GM12878 (cell line): ENCODE results near the gene RYR2. TPM values are rescaled to one million over a fixed set of nuclear protein-coding genes. Genes with fewer than 3 reads are reported as not detected.

Experiments
- ATAC-seq: fragments of 200-7000 bp; cut with Tn5 transposase; 3 replicates; pipeline ENCODE4 v1.9.1; 2020; ENCODE audit warnings: mild to moderate bottlenecking, moderate library complexity
- BruUV-seq: library from RNA; stranded (reverse); fragments of 400-500 nt; replicated peaks from 2 replicates; lab custom pipeline; 2021; lab: Mats Ljungman, UMichigan
- CTCF ChIA-PET: fragments of 300-600 bp; sonication (Branson Sonifier 250); formaldehyde crosslinking; extraction: SDS; loops from one replicate; lab custom pipeline; 2021; ENCODE audit warnings: inconsistent platforms; lab: Yijun Ruan, JAX
- POLR2A ChIA-PET: fragments of 350-600 bp; formaldehyde crosslinking; extraction: SDS; loops from one replicate; lab custom pipeline; 2021; ENCODE audit warnings: inconsistent platforms; lab: Charles Lee
- RAD21 ChIA-PET: fragments of 300-600 bp; sonication (Branson Sonifier 250); formaldehyde crosslinking; loops from one replicate; lab custom pipeline; 2023; ENCODE audit warnings: antibody characterized with exemption; ENCODE audit not compliant: unreplicated experiment; lab: Charles Lee
- SMC1A ChIA-PET: fragments of 300-600 bp; sonication (Branson Sonifier 250); formaldehyde crosslinking; loops from one replicate; lab custom pipeline; 2023; ENCODE audit not compliant: unreplicated experiment, uncharacterized antibody; lab: Charles Lee
- DNase-seq: peaks from one replicate; pipeline ENCODE4 v3.0.0-alpha.2; 2011; ENCODE audit warnings: low read depth, low spot score
- FAIRE-seq: peaks from 3 replicates; lab custom pipeline; 2011; peaks lifted over from hg19 to GRCh38; lab: Jason Lieb, UNC
- H2AFZ ChIP-seq: 2 replicates; pipeline ENCODE4 v1.6.0; 2011; ENCODE audit warnings: low read depth, low read length, control low read depth; ENCODE audit not compliant: control insufficient read depth
- H3K27ac ChIP-seq: 2 replicates; pipeline ENCODE4 v1.5.1; 2011; ENCODE audit warnings: control low read depth; ENCODE audit not compliant: control insufficient read depth, insufficient read depth
- H3K27me3 ChIP-seq, 2 experiments: replicated peaks in 1 of 2; 2 replicates each; pipeline versions ENCODE4 v1.6.0 to v1.6.1; 2011; ENCODE audit warnings: low read length in 1 of 2; ENCODE audit not compliant: control insufficient read depth in 2 of 2, insufficient read depth in 2 of 2
- H3K36me3 ChIP-seq, 2 experiments: 2 replicates each; pipeline ENCODE4 v1.5.1; 2011; ENCODE audit warnings: low read length in 1 of 2; ENCODE audit not compliant: control insufficient read depth in 2 of 2, insufficient read depth in 2 of 2
- H3K4me1 ChIP-seq: 2 replicates; pipeline ENCODE4 v1.6.1; 2011; ENCODE audit warnings: mild to moderate bottlenecking, low read length, moderate library complexity, mixed read lengths; ENCODE audit not compliant: control insufficient read depth, insufficient read depth
- H3K4me2 ChIP-seq: 2 replicates; pipeline ENCODE4 v1.6.0; 2011; ENCODE audit warnings: control low read depth; ENCODE audit not compliant: control insufficient read depth, insufficient read depth
- H3K4me3 ChIP-seq: fragments of 200-600 bp; sonication (generic); 2 replicates; pipeline ENCODE4 v1.5.1; 2016
- H3K79me2 ChIP-seq: 2 replicates; pipeline ENCODE4 v1.6.0; 2011; ENCODE audit warnings: low read length; ENCODE audit not compliant: control insufficient read depth, insufficient read depth
- H3K9ac ChIP-seq: 2 replicates; pipeline ENCODE4 v1.8.0; 2011; ENCODE audit warnings: low read length, control low read depth, mixed read lengths; ENCODE audit not compliant: control insufficient read depth, insufficient read depth
- H3K9me3 ChIP-seq: replicated peaks from 3 replicates; pipeline ENCODE4 v1.5.1; 2011; ENCODE audit warnings: mild to moderate bottlenecking, low read length; ENCODE audit not compliant: control insufficient read depth, insufficient read depth
- H4K20me1 ChIP-seq: 2 replicates; pipeline ENCODE4 v1.6.0; 2011; ENCODE audit not compliant: control insufficient read depth, insufficient read depth
- CEBPB ChIP-seq, 2 experiments: fragments of 150-350 bp in 1 of 2; IDR thresholded peaks; 2 replicates each; pipeline ENCODE4 v1.6.1; 2012 to 2014; ENCODE audit warnings: low read depth in 2 of 2, low read length in 2 of 2, borderline replicate concordance in 1 of 2, inconsistent platforms in 1 of 2
- EED ChIP-seq: sonication (generic); IDR thresholded peaks from 2 replicates; pipeline ENCODE4 v1.6.1; 2016; ENCODE audit warnings: antibody characterized with exemption, low read depth
- MTA2 ChIP-seq: fragments of 450-650 bp; IDR thresholded peaks from 2 replicates; pipeline ENCODE4 v1.6.1; 2016; ENCODE audit warnings: low read depth, mild to moderate bottlenecking, moderate library complexity
- NFYA ChIP-seq: IDR thresholded peaks from 2 replicates; pipeline ENCODE4 v1.6.1; 2011; ENCODE audit warnings: low read depth, mild to moderate bottlenecking, low read length, improper control_type of control experiment, borderline replicate concordance
- NKRF ChIP-seq: fragments of 450-650 bp; conservative IDR thresholded peaks from 2 replicates; pipeline ENCODE4 v1.6.1; 2017; ENCODE audit warnings: mild to moderate bottlenecking, moderate library complexity
- PAX8 ChIP-seq: fragments of 450-650 bp; IDR thresholded peaks from 2 replicates; pipeline ENCODE4 v1.6.1; 2017; ENCODE audit warnings: mild to moderate bottlenecking, moderate library complexity
- POU2F2 ChIP-seq: IDR thresholded peaks from 3 replicates; pipeline ENCODE4 v1.6.1; 2011; ENCODE audit warnings: low read depth, mild to moderate bottlenecking, low read length, borderline replicate concordance
- SKIL ChIP-seq: fragments of 450-650 bp; IDR thresholded peaks from 2 replicates; pipeline ENCODE4 v1.6.1; 2017; ENCODE audit warnings: mild to moderate bottlenecking, low read depth, inconsistent platforms; ENCODE audit not compliant: poor library complexity, severe bottlenecking
- SREBF1 ChIP-seq: IDR thresholded peaks from 2 replicates; pipeline ENCODE4 v1.6.1; 2012; ENCODE audit warnings: mild to moderate bottlenecking, low read length
- STAT3 ChIP-seq: IDR thresholded peaks from 2 replicates; pipeline ENCODE4 v1.6.1; 2011; ENCODE audit warnings: low read depth, low read length, improper control_type of control experiment
- ZBTB33 ChIP-seq: fragments of 450-650 bp; IDR thresholded peaks from 2 replicates; pipeline ENCODE4 v1.6.1; 2017; ENCODE audit warnings: mild to moderate bottlenecking
- WGBS: methylation state at CpG from one replicate; pipeline ENCODE4 v1.1.6; 2016; ENCODE audit warnings: low lambda C conversion rate; ENCODE audit not compliant: insufficient replicate concordance, insufficient coverage; ENCODE audit errors: missing lambda C conversion rate; 5-methylcytosine and 5-hydroxymethylcytosine counted together
- in situ Hi-C: fragments of 300-500 bp; cut with MboI; formaldehyde crosslinking; loops from 9 replicates; pipeline ENCODE4 v1.14.3; 2018; ENCODE audit warnings: mixed read lengths
- intact Hi-C: fragments of 100-400 bp; cut with micrococcal nuclease; formaldehyde crosslinking; loops from one replicate; pipeline ENCODE4 v1.14.2; 2022; ENCODE audit not compliant: unreplicated experiment
- polyA plus RNA-seq, 11 experiments: library from polyadenylated mRNA; depleted of rRNA in 4 of 11; unstranded in 6 of 11; stranded (reverse) in 5 of 11; fragments of >200 nt; fragmentation: Nextera tagmentation in 4 of 11; fragmentation: Illumina TruSeq in 1 of 11; extraction: Ambion mirVana in 4 of 11; extraction: Trizol in 1 of 11; gene quantifications; 1 replicate in 1 of 11; 2 replicates in 10 of 11; pipeline versions ENCODE4 v1.2.1 to v1.2.3, GENCODE V29; 2011 to 2016; ENCODE audit warnings: inconsistent platforms in 2 of 11, missing spikeins in 2 of 11, low read depth in 1 of 11
- total RNA-seq, 4 experiments: library from RNA; depleted of rRNA in 3 of 4; stranded (reverse); fragments of >200 nt in 3 of 4; fragmentation: Illumina TruSeq in 1 of 4; extraction: Trizol in 1 of 4; gene quantifications; 2 replicates each; pipeline versions ENCODE4 v1.2.1 to v1.2.3, GENCODE V29; 2013 to 2021

Gene RYR2
- total and polyA plus RNA-seq, 10 of the 15 experiments (the other 5 are each of a cell fraction or from before 2014, with no cell fraction given), result 0.01 to 0.04 TPM; not detected in 8

GRCh38 chr1:237229333-237229732 lies 187.3 kb downstream of the RYR2 start:
- 42% methylated on average over 6 of the region's 6 CpGs for WGBS
- ATAC-seq, result no peak
- TF ChIP-seq PAX8 (no peak), MTA2 (no peak), EED (no peak), STAT3 (no peak), POU2F2 (no peak), ZBTB33 (no peak), SKIL (no peak), SREBF1 (no peak), NKRF (no peak), NFYA (no peak), CEBPB (IDR thresholded peaks at IDR 0.05; ENCODE audit: borderline replicate concordance in 1 of 2, low read depth in 2 of 2, low read length in 2 of 2) (no peak)

More at GRCh38 chr1:237229333-237229732, 187.3 kb downstream of the RYR2 start:
- Histone ChIP-seq H3K36me3 (no peaks in the 10 kb centered on the region), H3K4me3 (no peak overlapping the region), H3K79me2 (no peaks in the 10 kb centered on the region), H2AFZ (no peak overlapping the region), H3K9ac (no peak overlapping the region), H3K27ac (no peak overlapping the region), H4K20me1 (no peaks in the 10 kb centered on the region), H3K9me3 (no peaks in the 10 kb centered on the region), H3K4me2 (no peak overlapping the region), H3K4me1 (no peaks in the 10 kb centered on the region), H3K27me3 (no peaks in the 10 kb centered on the region)
- in situ Hi-C loops, result no loop called here
- POLR2A ChIA-PET, result no interaction called here
- RAD21 ChIA-PET, result no interaction called here
- no peak for DNase-seq
- SMC1A ChIA-PET, result no interaction called here
- no TSS peak for BruUV-seq
- CTCF ChIA-PET, result no interaction called here
- no peak for FAIRE-seq
- intact Hi-C loops, result no loop called here
